Left lung (tissue), 10 donors: ENCODE measurements around the gene CKLF. TPM values are rescaled to one million over a fixed set of nuclear protein-coding genes. Genes with fewer than 3 reads are reported as not detected.
"Not testable (repeated sequence)": the region's sequence is repeated elsewhere in the genome, so short reads cannot be mapped to it uniquely, and the experiment has no call there.

Source experiments
- ATAC-seq: fragments of 200-7000 bp; cut with Tn5 transposase; one replicate; pipeline ENCODE4 v1.9.1; 2020; ENCODE audit warnings: moderate library complexity
- DNase-seq, 4 donors: peaks; one replicate each; pipeline ENCODE4 v3.0.0-alpha.2; 2013 to 2020
- H3K27ac ChIP-seq, 2 donors: fragments of 200-600 bp; sonication (generic) in 1 of 2; one replicate each; pipeline versions ENCODE4 v1.5.0 to v1.8.0; 2020 to 2021
- H3K27me3 ChIP-seq, 2 donors: fragments of 200-600 bp; sonication (generic) in 1 of 2; one replicate each; pipeline versions ENCODE4 v1.5.0 to v1.8.0; 2020 to 2021
- H3K36me3 ChIP-seq, 2 donors: fragments of 200-600 bp; sonication (generic) in 1 of 2; one replicate each; pipeline versions ENCODE4 v1.5.0 to v1.8.0; 2020 to 2021
- H3K4me1 ChIP-seq, 2 donors: fragments of 200-600 bp; one replicate each; pipeline ENCODE4 v1.8.0; 2021
- H3K4me3 ChIP-seq, 2 donors: fragments of 200-600 bp; sonication (generic) in 1 of 2; one replicate each; pipeline versions ENCODE4 v1.5.0 to v1.8.0; 2020 to 2021; ENCODE audit warnings: mild to moderate bottlenecking in 1 of 2
- H3K9me3 ChIP-seq, 2 donors: fragments of 200-600 bp; sonication (generic) in 1 of 2; one replicate each; pipeline versions ENCODE4 v1.5.0 to v1.8.0; 2020 to 2021
- intact Hi-C, 2 donors: fragments of 100-400 bp; cut with DNase I; formaldehyde crosslinking; loops; one replicate each; pipeline versions ENCODE4 v1.11.2 to v1.14.2; 2022
- polyA plus RNA-seq, 6 donors: library from polyadenylated mRNA; unstranded; fragments of 120-200 nt; gene quantifications; one replicate each; pipeline ENCODE4 v1.2.1, GENCODE V29; 2013; ENCODE audit not compliant: insufficient read length in 6 of 6
- total RNA-seq, 2 donors: library from RNA; stranded (reverse); fragmentation: NEBNext Ultra II Directional; extraction: Animal tissue kit (Norgen Biotek cat#: 25700); gene quantifications; one replicate each; pipeline ENCODE4 v1.2.1, GENCODE V29; 2021
- TF ChIP-seq, protein P1 (sequence below), 2 donors: fragments of 200-600 bp; sonication (generic) in 1 of 2; IDR thresholded peaks; one replicate each; pipeline versions ENCODE4 v1.5.0 to v1.8.0; 2021; ENCODE audit warnings: antibody characterized with exemption in 2 of 2
- donor health status: DM: no; HTN: yes; CAD: no.
- donor health status: DM: no; HTN: no; CAD: no.

Gene CKLF
- total and polyA plus RNA-seq, 8 donors: 41.6 to 66.3 (median 42.9) TPM

DNA sequence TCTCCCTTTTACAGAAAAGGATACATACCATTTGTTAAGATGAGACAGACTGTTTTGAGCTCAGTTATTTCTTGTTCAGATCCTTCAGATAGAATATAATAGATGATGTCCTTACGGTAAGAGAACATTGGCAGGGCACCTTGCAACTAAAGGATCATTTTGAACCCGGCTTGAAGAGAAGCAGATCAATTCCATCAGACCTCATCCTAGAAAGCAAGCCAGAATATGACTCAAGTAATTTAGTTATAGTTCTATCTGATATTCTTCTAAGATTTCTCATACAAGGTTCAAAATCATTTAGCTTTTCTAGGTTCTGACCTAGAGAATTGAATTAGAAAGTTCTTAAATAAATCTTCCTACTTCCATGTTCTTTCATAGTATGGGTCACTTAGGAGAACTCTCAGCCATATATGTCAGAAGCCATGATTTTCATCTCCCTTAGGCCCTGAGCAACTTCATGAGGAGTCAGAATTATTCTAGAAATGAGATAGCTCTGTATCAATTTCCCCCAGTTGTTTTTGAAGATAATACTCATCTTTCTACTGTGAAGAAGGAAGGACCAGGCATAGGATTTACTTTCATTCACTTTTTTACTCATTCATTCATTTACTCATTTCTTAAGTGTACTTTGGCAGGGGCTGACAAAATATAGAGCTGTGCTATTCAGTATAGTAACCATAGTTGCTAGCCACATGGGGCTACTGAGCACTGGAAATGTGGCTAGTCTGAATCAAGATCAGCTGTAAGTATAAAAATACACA lies 11.4 kb downstream of the CKLF start:
- TF ChIP-seq, protein P1, sequence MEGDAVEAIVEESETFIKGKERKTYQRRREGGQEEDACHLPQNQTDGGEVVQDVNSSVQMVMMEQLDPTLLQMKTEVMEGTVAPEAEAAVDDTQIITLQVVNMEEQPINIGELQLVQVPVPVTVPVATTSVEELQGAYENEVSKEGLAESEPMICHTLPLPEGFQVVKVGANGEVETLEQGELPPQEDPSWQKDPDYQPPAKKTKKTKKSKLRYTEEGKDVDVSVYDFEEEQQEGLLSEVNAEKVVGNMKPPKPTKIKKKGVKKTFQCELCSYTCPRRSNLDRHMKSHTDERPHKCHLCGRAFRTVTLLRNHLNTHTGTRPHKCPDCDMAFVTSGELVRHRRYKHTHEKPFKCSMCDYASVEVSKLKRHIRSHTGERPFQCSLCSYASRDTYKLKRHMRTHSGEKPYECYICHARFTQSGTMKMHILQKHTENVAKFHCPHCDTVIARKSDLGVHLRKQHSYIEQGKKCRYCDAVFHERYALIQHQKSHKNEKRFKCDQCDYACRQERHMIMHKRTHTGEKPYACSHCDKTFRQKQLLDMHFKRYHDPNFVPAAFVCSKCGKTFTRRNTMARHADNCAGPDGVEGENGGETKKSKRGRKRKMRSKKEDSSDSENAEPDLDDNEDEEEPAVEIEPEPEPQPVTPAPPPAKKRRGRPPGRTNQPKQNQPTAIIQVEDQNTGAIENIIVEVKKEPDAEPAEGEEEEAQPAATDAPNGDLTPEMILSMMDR (IDR thresholded peaks at IDR 0.05): no peak
- intact Hi-C loops: no loop called here
- H3K9me3 ChIP-seq: no peaks in the 10 kb centered on the region
- ATAC-seq (no peak), DNase-seq (no peak)
- no peak overlapping the region for H3K4me3 ChIP-seq
- H3K27me3 ChIP-seq: no peaks in the 10 kb centered on the region
- H3K36me3 ChIP-seq: peaks cover 0 to 69% of the 10 kb centered on the region in 2 donors
- H3K4me1 ChIP-seq: peaks cover 0 to 21% of the 10 kb centered on the region in 2 donors
- H3K27ac ChIP-seq: no peak overlapping the region

DNA sequence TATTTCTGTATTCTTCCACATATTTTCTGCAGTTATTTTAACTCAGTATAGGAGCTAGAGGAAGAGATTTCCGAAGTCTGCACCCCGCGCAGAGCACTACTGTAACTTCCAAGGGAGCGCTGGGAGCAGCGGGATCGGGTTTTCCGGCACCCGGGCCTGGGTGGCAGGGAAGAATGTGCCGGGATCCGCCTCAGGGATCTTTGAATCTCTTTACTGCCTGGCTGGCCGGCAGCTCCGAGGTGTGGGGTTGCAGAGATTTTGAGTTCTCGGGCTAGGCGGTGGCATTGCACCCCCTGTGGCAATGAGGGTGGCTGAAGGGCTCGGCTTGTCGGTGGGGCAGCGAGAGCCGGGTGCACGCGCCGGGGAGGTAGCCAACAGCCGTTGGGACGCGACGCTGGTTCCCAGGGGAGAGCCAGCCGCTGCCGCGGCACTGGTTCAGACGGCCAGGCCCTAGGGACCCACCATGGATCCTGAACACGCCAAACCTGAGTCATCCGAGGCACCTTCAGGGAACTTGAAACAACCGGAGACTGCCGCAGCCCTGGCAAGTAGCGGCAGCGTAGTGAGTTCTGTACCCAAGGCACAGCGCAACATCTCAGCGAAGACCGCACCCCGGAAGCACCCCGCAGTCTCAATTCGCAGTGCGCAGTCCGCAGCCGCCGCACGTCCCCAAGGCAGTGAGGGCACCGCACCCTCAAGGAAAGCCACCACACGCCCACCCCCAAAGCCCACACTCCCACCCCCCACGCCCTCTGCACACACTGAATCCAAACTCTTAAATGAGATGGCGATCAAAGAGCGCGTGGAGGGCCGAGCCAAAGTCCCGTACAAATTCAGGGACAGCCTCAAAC lies 13.9 kb downstream of the CKLF start, which contains the start of gene CMTM1:
CMTM1 (plus strand) TSS at position 389 of the 851 bp plus-strand sequence; CDS start at position 464, 75 bp downstream.
- Histone ChIP-seq H3K27me3 (no peaks in the 10 kb centered on the region), H3K4me3 (no peak within 1 kb of the TSS), H3K9me3 (no peaks in the 10 kb centered on the region), H3K4me1 (peaks cover 0 to 28% of the 10 kb centered on the region in 2 donors), H3K36me3 (peaks cover 0 to 61% of the 10 kb centered on the region in 2 donors), H3K27ac (no peak within 1 kb of the TSS)
- DNase-seq (no peak), ATAC-seq (no peak)
- TF ChIP-seq, protein P1 (IDR thresholded peaks at IDR 0.05): no peak
- intact Hi-C loops: no loop called here

DNA sequence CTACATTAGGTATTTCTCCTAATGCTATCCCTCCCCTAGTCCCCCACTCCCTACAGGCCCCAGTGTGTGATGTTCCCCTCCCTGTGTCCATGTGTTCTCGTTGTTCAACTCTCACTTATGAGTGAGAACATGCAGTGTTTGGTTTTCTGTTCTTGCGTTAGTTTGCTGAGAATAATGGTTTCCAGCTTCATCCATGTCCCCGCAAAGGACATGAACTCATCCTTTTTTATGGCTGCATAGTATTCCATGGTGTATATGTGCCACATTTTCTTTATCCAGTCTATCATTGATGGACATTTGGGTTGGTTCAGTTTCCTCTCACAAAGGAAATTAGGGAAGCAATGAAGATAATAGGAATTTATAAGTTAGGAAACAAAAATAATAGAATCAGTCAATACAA lies 14.9 kb downstream of the CKLF start:
- H3K4me3 ChIP-seq, intact Hi-C loops, H3K27ac ChIP-seq, H3K27me3 ChIP-seq, DNase-seq, H3K9me3 ChIP-seq, ATAC-seq: not testable (repeated sequence)
- H3K36me3 ChIP-seq: peaks cover 0 to 61% of the 10 kb centered on the region in 2 donors
- H3K4me1 ChIP-seq: peaks cover 0 to 21% of the 10 kb centered on the region in 2 donors

DNA sequence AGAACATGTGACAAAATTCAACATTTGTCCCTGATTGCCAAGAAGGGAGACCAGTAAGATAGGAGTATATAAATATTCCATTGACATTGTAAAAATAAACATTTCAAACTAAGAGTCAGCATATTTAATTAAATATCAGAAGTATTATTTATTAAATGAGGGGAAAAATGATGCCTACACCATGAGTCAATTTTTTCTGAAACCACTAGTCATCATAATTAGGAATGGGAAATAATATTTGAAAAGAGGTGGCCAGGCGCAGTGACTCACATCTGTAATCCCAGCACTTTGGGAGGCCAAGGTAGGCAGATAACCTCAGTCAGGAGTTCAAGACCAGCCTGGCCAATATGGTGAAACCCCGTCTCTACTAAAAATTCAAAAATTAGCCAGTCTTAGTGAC lies 16.0 kb downstream of the CKLF start:
- intact Hi-C loops: no loop called here
- no peak overlapping the region for H3K27ac ChIP-seq
- TF ChIP-seq, protein P1 (IDR thresholded peaks at IDR 0.05): no peak
- peaks cover 0 to 53% of the 10 kb centered on the region in 2 donors for H3K36me3 ChIP-seq
- ATAC-seq: no peak
- H3K9me3 ChIP-seq: no peaks in the 10 kb centered on the region
- no peaks in the 10 kb centered on the region for H3K27me3 ChIP-seq
- DNase-seq: no peak
- H3K4me1 ChIP-seq: peaks cover 0 to 17% of the 10 kb centered on the region in 2 donors
- H3K4me3 ChIP-seq: no peak overlapping the region

DNA sequence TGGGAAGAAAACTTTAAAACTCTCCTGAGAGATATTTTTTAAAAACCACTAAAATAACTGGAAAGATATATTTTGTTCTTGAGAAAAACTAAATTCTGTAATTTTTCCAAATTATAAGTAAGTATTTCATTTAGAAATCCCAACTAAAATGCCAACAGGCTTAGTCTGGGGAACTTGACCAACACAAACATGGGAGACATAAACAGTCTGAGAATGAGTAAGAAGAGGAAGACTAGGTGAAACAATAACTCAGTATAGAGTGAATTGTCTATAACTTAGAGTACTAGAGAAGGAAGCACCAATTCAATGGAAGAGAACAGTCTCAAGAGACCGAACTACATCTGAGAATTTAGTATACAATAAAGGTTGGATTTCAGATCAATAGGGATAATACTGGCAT lies 16.8 kb downstream of the CKLF start:
- DNase-seq: no peak
- intact Hi-C loops: no loop called here
- no peaks in the 10 kb centered on the region for H3K27me3 ChIP-seq

More for the DNA sequence above, 16.8 kb downstream of the CKLF start:
- TF ChIP-seq, protein P1 (IDR thresholded peaks at IDR 0.05): no peak
- peaks cover 0 to 45% of the 10 kb centered on the region in 2 donors for H3K36me3 ChIP-seq
- H3K4me3 ChIP-seq: no peak overlapping the region
- ATAC-seq: no peak
- peaks cover 0 to 17% of the 10 kb centered on the region in 2 donors for H3K4me1 ChIP-seq
- no peaks in the 10 kb centered on the region for H3K9me3 ChIP-seq
- H3K27ac ChIP-seq: no peak overlapping the region
